HUES64 (cell line): ENCODE results near the gene CACNA2D3.

ENCODE experiments used
- H3K27ac ChIP-seq: 2 replicates; pipeline ENCODE4 v1.7.0; 2013; ENCODE audit warnings: low read depth, low read length, inconsistent platforms
- H3K27me3 ChIP-seq: 2 replicates; pipeline ENCODE4 v1.6.1; 2013; ENCODE audit warnings: mild to moderate bottlenecking, low read length; ENCODE audit not compliant: insufficient read depth
- H3K36me3 ChIP-seq: 2 replicates; pipeline ENCODE4 v1.6.1; 2013; ENCODE audit warnings: mild to moderate bottlenecking, low read length; ENCODE audit not compliant: insufficient read depth
- H3K4me1 ChIP-seq: 2 replicates; pipeline ENCODE4 v1.6.1; 2013; ENCODE audit warnings: mild to moderate bottlenecking, low read length, moderate library complexity; ENCODE audit not compliant: insufficient read depth
- H3K4me3 ChIP-seq: 2 replicates; pipeline ENCODE4 v1.5.1; 2013; ENCODE audit warnings: mild to moderate bottlenecking, low read length, moderate library complexity
- H3K9ac ChIP-seq: 2 replicates; pipeline ENCODE4 v1.6.1; 2013; ENCODE audit warnings: mild to moderate bottlenecking, low read depth, low read length
- H3K9me3 ChIP-seq: 2 replicates; pipeline ENCODE4 v1.6.1; 2013; ENCODE audit warnings: low read depth, low read length; ENCODE audit not compliant: insufficient read depth
- WGBS: fragments of 150-250, 120-280 bp; methylation state at CpG from one replicate; pipeline ENCODE4 v1.1.7; 2013; ENCODE audit warnings: missing lambda C conversion rate; 5-methylcytosine and 5-hydroxymethylcytosine counted together

The CACNA2D3 gene

DNA sequence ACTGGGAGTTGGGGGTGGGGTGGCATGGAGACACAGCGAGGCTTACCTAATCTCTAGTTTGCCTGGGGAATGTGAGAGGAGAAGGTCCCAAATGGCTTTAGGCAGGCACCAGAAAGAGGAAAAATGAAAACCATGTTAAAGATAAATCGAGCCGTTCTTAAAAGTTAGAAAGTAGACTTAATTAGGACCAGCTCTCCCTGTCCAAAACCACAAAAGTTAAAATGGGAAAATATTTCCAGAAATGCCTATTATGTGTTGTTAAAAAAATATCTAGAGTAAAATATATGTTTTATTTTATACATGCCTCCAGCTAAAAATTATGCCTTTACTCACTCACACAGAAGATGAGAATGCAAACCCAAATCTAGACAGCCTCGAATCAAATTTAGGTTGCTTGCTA is 755.4 kb downstream of the CACNA2D3 start:
- no peak overlapping the region for H3K4me3 ChIP-seq
- H3K4me1 ChIP-seq: peaks cover 21% of the 10 kb centered on the region; the same call in 1 of the 2 replicates
- H3K9me3 ChIP-seq: no peaks in the 10 kb centered on the region
- no peak overlapping the region for H3K9ac ChIP-seq
- H3K27me3 ChIP-seq: no peaks in the 10 kb centered on the region
- WGBS: 98% methylated on average over 4 of the region's 4 CpGs
- H3K27ac ChIP-seq: no peak overlapping the region
- H3K36me3 ChIP-seq: no peaks in the 10 kb centered on the region

DNA sequence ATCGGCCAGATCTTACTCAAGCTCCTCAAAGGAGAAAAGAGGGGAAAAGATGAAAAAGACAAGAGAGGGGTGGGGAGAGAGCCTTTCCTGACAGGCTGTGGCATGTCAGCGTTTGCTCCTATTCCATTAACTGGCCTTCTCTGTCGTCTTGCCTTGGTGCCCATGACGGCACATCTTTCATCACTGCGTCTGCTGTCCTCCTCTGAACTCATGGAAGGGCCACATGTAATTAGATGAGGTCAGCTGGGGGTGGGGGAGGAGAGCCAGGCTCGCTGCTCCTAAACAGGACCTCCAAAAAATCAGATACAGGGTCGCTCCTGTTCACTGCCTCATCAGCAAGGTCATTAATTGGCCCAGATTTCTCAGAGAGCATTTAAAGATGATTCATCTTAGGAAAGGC is 755.8 kb downstream of the CACNA2D3 start:
- Histone ChIP-seq H3K36me3 (no peaks in the 10 kb centered on the region), H3K4me3 (no peak overlapping the region), H3K4me1 (peaks cover 17% of the 10 kb centered on the region; the same call in 1 of the 2 replicates), H3K9me3 (no peaks in the 10 kb centered on the region), H3K27me3 (no peaks in the 10 kb centered on the region), H3K27ac (no peak overlapping the region), H3K9ac (no peak overlapping the region)
- 88% methylated on average over 7 of the region's 7 CpGs for WGBS

DNA sequence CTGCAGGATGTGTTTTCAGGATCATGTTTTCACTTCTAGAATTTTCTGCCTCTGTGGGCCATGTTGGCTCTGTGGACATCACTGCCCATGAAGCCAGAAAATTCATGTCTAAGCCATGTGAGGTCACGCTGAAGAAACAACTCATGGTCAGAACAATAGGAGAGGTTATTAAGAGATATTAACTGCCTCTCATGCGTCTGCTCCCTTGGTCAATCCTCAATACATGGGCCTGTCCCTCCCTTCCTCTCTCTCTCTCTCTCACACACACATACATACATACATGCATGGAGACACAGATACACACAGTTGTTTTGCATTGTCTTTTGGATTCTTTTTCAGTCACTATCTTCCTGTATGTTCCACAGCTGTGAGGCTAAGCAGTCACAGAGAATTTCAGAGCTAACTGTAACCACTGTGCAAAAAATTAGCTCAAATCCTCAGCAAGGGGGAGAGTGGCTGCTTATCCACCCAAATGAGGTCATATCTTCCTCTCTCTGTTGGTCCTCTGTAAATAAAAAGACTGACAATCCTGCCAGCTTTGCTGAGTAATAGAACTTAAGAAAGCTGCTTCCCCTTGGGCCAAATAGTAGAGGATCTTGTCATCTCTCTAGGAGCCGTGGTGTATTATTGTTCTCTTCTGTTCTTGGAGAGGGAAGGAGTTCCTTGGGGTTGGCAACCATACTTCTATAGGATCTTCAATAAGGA is 759.9 kb downstream of the CACNA2D3 start:
- Histone ChIP-seq H3K27ac (no peak overlapping the region), H3K9ac (no peak overlapping the region)

GRCh38 chr3:54888162-54888561 is 765.8 kb downstream of the CACNA2D3 start:
- no peaks in the 10 kb centered on the region for H3K27me3 ChIP-seq
- 95% methylated on average over 8 of the region's 9 CpGs for WGBS

More for the DNA sequence above, 759.9 kb downstream of the CACNA2D3 start:
- Histone ChIP-seq H3K9me3 (no peaks in the 10 kb centered on the region), H3K36me3 (no peaks in the 10 kb centered on the region), H3K27me3 (no peaks in the 10 kb centered on the region), H3K4me1 (peaks cover 9% of the 10 kb centered on the region; the same call in 1 of the 2 replicates), H3K4me3 (no peak overlapping the region)
- 53% methylated on average over 3 of the region's 3 CpGs for WGBS

DNA sequence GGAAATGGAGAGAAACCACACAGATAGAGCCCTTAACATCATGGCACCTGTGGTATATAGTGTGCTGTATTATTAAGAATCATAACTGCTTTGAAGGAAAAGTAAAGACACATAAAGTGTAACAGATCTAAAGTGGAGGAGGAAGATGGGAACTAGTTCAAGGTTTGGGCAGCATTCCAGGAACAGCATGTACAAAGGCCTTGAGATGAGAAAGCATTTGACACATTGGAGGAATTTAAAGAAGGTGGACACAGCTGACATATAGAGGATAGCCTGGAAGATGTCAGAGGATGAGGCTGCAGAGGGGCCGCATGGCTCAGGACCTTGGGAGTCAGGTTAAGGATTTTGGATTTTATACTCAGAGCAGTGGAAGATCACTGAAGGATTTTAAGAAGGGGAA is 766.5 kb downstream of the CACNA2D3 start:
- no peaks in the 10 kb centered on the region for H3K27me3 ChIP-seq
- H3K36me3 ChIP-seq: peaks cover 5% of the 10 kb centered on the region; the same call in 1 of the 2 replicates
- H3K4me1 ChIP-seq: peaks cover 15% of the 10 kb centered on the region
- H3K27ac ChIP-seq: no peak overlapping the region
- H3K4me3 ChIP-seq: no peak overlapping the region
- H3K9me3 ChIP-seq: no peaks in the 10 kb centered on the region
- H3K9ac ChIP-seq: no peak overlapping the region
- 91% methylated on average over 1 of the region's 1 CpG for WGBS

More at GRCh38 chr3:54888162-54888561, 765.8 kb downstream of the CACNA2D3 start:
- peaks cover 5% of the 10 kb centered on the region; the same call in 1 of the 2 replicates for H3K36me3 ChIP-seq
- peaks cover 15% of the 10 kb centered on the region for H3K4me1 ChIP-seq
- no peak overlapping the region for H3K9ac ChIP-seq
- H3K9me3 ChIP-seq: no peaks in the 10 kb centered on the region
- no peak overlapping the region for H3K4me3 ChIP-seq
- H3K27ac ChIP-seq: no peak overlapping the region

- no peaks in the 10 kb centered on the region for H3K9me3 ChIP-seq
- WGBS: 96% methylated on average over 3 of the region's 3 CpGs
- H3K36me3 ChIP-seq: peaks cover 5% of the 10 kb centered on the region; the same call in 1 of the 2 replicates
- no peak overlapping the region for H3K9ac ChIP-seq
- no peak overlapping the region for H3K27ac ChIP-seq
- H3K27me3 ChIP-seq: no peaks in the 10 kb centered on the region
- H3K4me1 ChIP-seq: peaks cover 15% of the 10 kb centered on the region
- H3K4me3 ChIP-seq: no peak overlapping the region
Measured at GRCh38 chr3:54889731-54890130, 767.4 kb downstream of the CACNA2D3 start.

DNA sequence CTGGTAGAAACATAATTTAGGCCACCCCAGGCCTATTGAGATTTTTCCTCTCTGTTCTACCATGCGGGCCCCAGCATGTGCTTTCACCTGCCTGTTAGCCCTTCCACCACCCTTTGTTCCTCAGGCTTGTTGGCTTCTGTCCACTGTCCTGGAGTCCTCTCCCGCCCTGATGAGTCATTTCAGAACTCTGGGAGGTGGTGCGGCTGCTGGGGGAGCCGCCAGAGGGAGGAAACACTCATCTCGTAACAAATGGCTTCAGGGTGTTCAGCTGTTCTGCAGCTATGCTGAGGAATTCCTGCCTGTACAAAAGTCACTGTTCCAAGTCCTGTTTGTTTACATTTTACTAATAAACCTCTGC is 769.2 kb downstream of the CACNA2D3 start:
- 74% methylated on average over 5 of the region's 5 CpGs for WGBS
- Histone ChIP-seq H3K27ac (no peak overlapping the region), H3K9me3 (no peaks in the 10 kb centered on the region), H3K9ac (no peak overlapping the region), H3K36me3 (peaks cover 5% of the 10 kb centered on the region; the same call in 1 of the 2 replicates), H3K27me3 (no peaks in the 10 kb centered on the region), H3K4me3 (no peak overlapping the region), H3K4me1 (peaks cover 15% of the 10 kb centered on the region)

DNA sequence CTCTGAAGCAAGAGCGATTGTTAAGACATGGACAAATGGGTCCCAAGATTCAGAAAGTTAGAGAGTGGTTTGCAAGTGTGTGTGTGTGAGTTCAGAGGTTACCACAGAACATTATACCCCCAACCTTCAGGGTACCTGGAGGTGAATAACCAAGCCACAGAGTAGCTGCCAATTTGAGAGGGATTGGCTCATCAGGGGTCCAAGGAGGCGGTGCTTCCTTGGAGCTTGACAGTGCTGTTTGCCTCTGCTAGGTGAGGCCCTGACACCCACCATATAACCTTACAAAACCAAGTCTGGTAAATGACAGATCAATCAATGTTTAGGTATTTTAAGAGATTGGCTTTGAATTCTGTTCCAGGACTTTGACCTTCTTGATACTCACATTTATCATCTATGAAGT is 769.8 kb downstream of the CACNA2D3 start:
- no peak overlapping the region for H3K27ac ChIP-seq
- H3K27me3 ChIP-seq: no peaks in the 10 kb centered on the region
- H3K4me1 ChIP-seq: peaks cover 15% of the 10 kb centered on the region
- H3K9ac ChIP-seq: no peak overlapping the region
- H3K36me3 ChIP-seq: peaks cover 5% of the 10 kb centered on the region; the same call in 1 of the 2 replicates
- 88% methylated on average over 2 of the region's 2 CpGs for WGBS
- H3K9me3 ChIP-seq: no peaks in the 10 kb centered on the region
- H3K4me3 ChIP-seq: no peak overlapping the region

DNA sequence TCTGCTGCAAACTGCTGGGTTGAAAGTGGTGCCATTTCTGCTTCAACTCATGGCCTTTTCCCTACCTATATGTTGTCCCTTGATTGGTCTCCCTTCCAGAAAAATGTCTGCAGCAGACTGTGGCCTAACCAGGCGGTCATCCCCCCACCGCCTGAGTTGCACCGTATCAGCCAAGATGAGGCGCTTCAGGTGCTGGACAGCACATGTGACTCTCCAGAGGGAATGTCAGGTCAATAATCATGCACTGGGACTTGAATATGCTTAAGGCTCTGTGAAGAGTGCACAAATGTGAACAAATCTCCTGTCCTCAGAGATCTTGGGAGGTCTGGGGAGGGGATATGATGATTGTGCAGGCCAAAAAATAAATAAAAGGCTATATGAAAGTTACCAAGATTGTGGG is 773.3 kb downstream of the CACNA2D3 start:
- Histone ChIP-seq H3K4me3 (no peak overlapping the region), H3K27ac (no peak overlapping the region), H3K9ac (no peak overlapping the region), H3K27me3 (no peaks in the 10 kb centered on the region), H3K36me3 (no peaks in the 10 kb centered on the region), H3K4me1 (peaks cover 15% of the 10 kb centered on the region), H3K9me3 (no peaks in the 10 kb centered on the region)
- 94% methylated on average over 4 of the region's 4 CpGs for WGBS

- Histone ChIP-seq H3K27me3 (no peaks in the 10 kb centered on the region), H3K9me3 (no peaks in the 10 kb centered on the region), H3K36me3 (no peaks in the 10 kb centered on the region), H3K4me3 (no peak overlapping the region), H3K9ac (no peak overlapping the region), H3K27ac (no peak overlapping the region), H3K4me1 (peaks cover 5% of the 10 kb centered on the region)
- WGBS: 92% methylated on average over 3 of the region's 3 CpGs
Measured at GRCh38 chr3:54897028-54897711, 774.8 kb downstream of the CACNA2D3 start.

GRCh38 chr3:54899273-54899672 is 776.9 kb downstream of the CACNA2D3 start:
- H3K4me1 ChIP-seq: no peaks in the 10 kb centered on the region
- no peaks in the 10 kb centered on the region for H3K9me3 ChIP-seq
- no peak overlapping the region for H3K9ac ChIP-seq
- no peak overlapping the region for H3K27ac ChIP-seq
- 96% methylated on average over 6 of the region's 6 CpGs for WGBS
- no peaks in the 10 kb centered on the region for H3K36me3 ChIP-seq
- no peak overlapping the region for H3K4me3 ChIP-seq
- no peaks in the 10 kb centered on the region for H3K27me3 ChIP-seq
